Stomach (tissue), 4 donors: ENCODE results near the gene NGLY1.

Experiments
- CTCF ChIP-seq, 7 experiments: fragments of 450-650 bp in 4 of 7; fragments of 200-600 bp in 3 of 7; sonication (generic) in 3 of 7; IDR thresholded peaks; one replicate each; pipeline ENCODE4 v1.5.1; 2016 to 2019; ENCODE audit warnings: antibody characterized with exemption in 7 of 7, control low read depth in 2 of 7, mild to moderate bottlenecking in 1 of 7
- POLR2A ChIP-seq, 4 donors: fragments of 450-650 bp; IDR thresholded peaks; one replicate each; pipeline ENCODE4 v1.6.1; 2016; ENCODE audit warnings: antibody characterized with exemption in 4 of 4, control low read depth in 2 of 4, mild to moderate bottlenecking in 1 of 4, moderate library complexity in 1 of 4
- POLR2AphosphoS5 ChIP-seq, 3 donors: sonication (generic); formaldehyde crosslinking; IDR thresholded peaks; one replicate each; pipeline ENCODE4 v1.6.1; 2016; ENCODE audit warnings: antibody characterized with exemption in 3 of 3

- TF ChIP-seq POLR2AphosphoS5 (IDR thresholded peaks at IDR 0.05) (no peak), CTCF (IDR thresholded peaks at IDR 0.05) (no peak), POLR2A (IDR thresholded peaks at IDR 0.05) (no peak)
Observed at GRCh38 chr3:25689226-25689625, 94.0 kb downstream of the NGLY1 start.
